AG04450 (cell line): ENCODE measurements around the gene PDIK1L. TPM values are rescaled to one million over a fixed set of nuclear protein-coding genes. Genes with fewer than 3 reads are reported as not detected.
A peak's percentile ranks its signal among the peaks of the same experiment; 100 is the strongest.

Source experiments
- CTCF ChIA-PET: fragments of 300-600, 350-600 bp; formaldehyde crosslinking; extraction: SDS; loops from one replicate; lab custom pipeline; 2022; ENCODE audit warnings: antibody characterized with exemption, inconsistent platforms; lab: Charles Lee
- POLR2A ChIA-PET: fragments of 350-600 bp; formaldehyde crosslinking; extraction: SDS; loops from one replicate; lab custom pipeline; 2021; ENCODE audit warnings: antibody characterized with exemption, inconsistent platforms; lab: Yijun Ruan, JAX
- DNase-seq: peaks from one replicate; pipeline ENCODE4 v3.0.0-alpha.2; 2011; ENCODE audit warnings: low read depth, low spot score
- H3K27ac ChIP-seq: one replicate; pipeline ENCODE4 v1.5.1; 2012; ENCODE audit warnings: low read depth, low read length, control low read depth
- H3K27me3 ChIP-seq: one replicate; pipeline ENCODE4 v1.6.0; 2012; ENCODE audit warnings: low read length; ENCODE audit not compliant: control insufficient read depth, insufficient read depth
- H3K4me3 ChIP-seq: 2 replicates; pipeline ENCODE4 v1.5.1; 2011; ENCODE audit warnings: mild to moderate bottlenecking, low read depth, low read length, control low read depth
- H3K9me3 ChIP-seq: 2 replicates; pipeline ENCODE4 v1.5.1; 2012; ENCODE audit warnings: low read length; ENCODE audit not compliant: control insufficient read depth, insufficient read depth
- CTCF ChIP-seq: IDR thresholded peaks from 2 replicates; pipeline ENCODE4 v1.5.1; 2011; ENCODE audit warnings: low read depth, low read length, control low read depth, inconsistent platforms
- polyA minus RNA-seq: library from RNA; depleted of rRNA, polyadenylated mRNA; stranded (reverse); fragments of >200 nt; gene quantifications from 2 replicates; pipeline ENCODE4 v1.2.3, GENCODE V29; 2011; rRNA and poly(A)+ RNA removed
- polyA plus RNA-seq: library from polyadenylated mRNA; depleted of rRNA; stranded (reverse); fragments of >200 nt; gene quantifications from 2 replicates; pipeline ENCODE4 v1.2.3, GENCODE V29; 2011; rRNA removed

Gene PDIK1L
- polyA plus RNA-seq (2.9 and 3.0 TPM in 2 replicates), polyA minus RNA-seq (4.7 and 6.3 TPM in 2 replicates)

- POLR2A ChIA-PET, result interaction anchor here (0.6 to 1.6 kb wide), 4 partner anchors 33 to 302 kb away, joined by 3 to 6 read pairs (median 6); partner anchors contain the start of gene ZNF593OS
- H3K9me3 ChIP-seq, result no peaks in the 10 kb centered on the region; the same call in 1 of the 2 replicates
- peak within 1 kb of the TSS; percentile 47 for H3K27ac ChIP-seq
- H3K4me3 ChIP-seq, result peak within 1 kb of the TSS; percentile 98
- TF ChIP-seq CTCF, result no peak
- CTCF ChIA-PET, result interaction anchor here (1.0 to 1.6 kb wide), 3 partner anchors 33 to 52 kb away, joined by 3 to 10 read pairs (median 6); no protein-coding TSS in a partner anchor
- H3K27me3 ChIP-seq, result no peaks in the 10 kb centered on the region
- DNase-seq, result peak; percentile 90
Observed at GRCh38 chr1:26111530-26112406, at the start of gene PDIK1L. Gene PDIK1L (plus strand): TSS chr1:26111824. CDS start chr1:26114309, 2,485 bp downstream.

- no peak for DNase-seq
- peaks cover 52% of the 10 kb centered on the region for H3K27me3 ChIP-seq
- no peak overlapping the region for H3K27ac ChIP-seq
- no peaks in the 10 kb centered on the region for H3K9me3 ChIP-seq
- POLR2A ChIA-PET, result no interaction called here
- CTCF ChIA-PET, result interaction anchor here (1.4 kb wide), 1 partner anchor 28 kb away, joined by 3 read pairs; no protein-coding TSS in a partner anchor
- TF ChIP-seq CTCF, result no peak
- H3K4me3 ChIP-seq, result no peak overlapping the region
Observed at GRCh38 chr1:26064553-26064952, 47.1 kb upstream of the PDIK1L start.

- H3K27me3 ChIP-seq, result peaks cover 45% of the 10 kb centered on the region
- H3K27ac ChIP-seq, result no peak overlapping the region
- no peak overlapping the region for H3K4me3 ChIP-seq
- CTCF ChIA-PET, result interaction anchor here (0.5 kb wide), 1 partner anchor 329 kb away, joined by 5 read pairs; no protein-coding TSS in a partner anchor
- TF ChIP-seq CTCF, result no peak
- POLR2A ChIA-PET, result no interaction called here
- H3K9me3 ChIP-seq, result no peaks in the 10 kb centered on the region
- DNase-seq, result no peak
Observed at GRCh38 chr1:26066160-26066559, 45.5 kb upstream of the PDIK1L start.

- ChIA-PET POLR2A (no interaction called here), CTCF (interaction anchor here (1.6 kb wide), 1 partner anchor 350 kb away, joined by 4 read pairs; no protein-coding TSS in a partner anchor)
- Histone ChIP-seq H3K9me3 (no peaks in the 10 kb centered on the region), H3K27me3 (peaks cover 47% of the 10 kb centered on the region), H3K27ac (no peak overlapping the region), H3K4me3 (no peak overlapping the region)
- no peak for DNase-seq
- no peak for TF ChIP-seq CTCF
Observed at GRCh38 chr1:26066857-26067256, 44.8 kb upstream of the PDIK1L start.

GRCh38 chr1:26067432-26067911 lies 44.2 kb upstream of the PDIK1L start, which contains the start of gene TRIM63:
Gene TRIM63 (minus strand): TSS chr1:26067630. CDS start chr1:26067494, 136 bp downstream.
- H3K27ac ChIP-seq, result no peak within 1 kb of the TSS
- no peak for DNase-seq
- H3K4me3 ChIP-seq, result no peak within 1 kb of the TSS
- ChIA-PET POLR2A (no interaction called here), CTCF (interaction anchor here (1.6 kb wide), 1 partner anchor 350 kb away, joined by 4 read pairs; no protein-coding TSS in a partner anchor)
- TF ChIP-seq CTCF, result no peak
- no peaks in the 10 kb centered on the region for H3K9me3 ChIP-seq
- peaks cover 51% of the 10 kb centered on the region for H3K27me3 ChIP-seq
